Glutamatergic neuron (in vitro differentiated cells): ENCODE measurements around the gene TOR1B. TPM values are rescaled to one million over a fixed set of nuclear protein-coding genes. Genes with fewer than 3 reads are reported as not detected.

ENCODE experiments used
- DNase-seq: peaks from one replicate; pipeline ENCODE4 v3.0.0; 2022
- H3K27ac Mint-ChIP-seq: one replicate; pipeline ENCODE4 v1.8.0; 2020; ENCODE audit warnings: mild to moderate bottlenecking, mixed read lengths, inconsistent platforms; ENCODE audit not compliant: unreplicated experiment
- H3K27me3 Mint-ChIP-seq: one replicate; pipeline ENCODE4 v1.8.0; 2020; ENCODE audit warnings: mild to moderate bottlenecking, moderate library complexity, mixed read lengths, inconsistent platforms; ENCODE audit not compliant: unreplicated experiment
- H3K36me3 Mint-ChIP-seq: one replicate; pipeline ENCODE4 v1.8.0; 2020; ENCODE audit warnings: mild to moderate bottlenecking, mixed read lengths, inconsistent platforms; ENCODE audit not compliant: unreplicated experiment
- H3K4me1 Mint-ChIP-seq: one replicate; pipeline ENCODE4 v1.8.0; 2020; ENCODE audit warnings: mild to moderate bottlenecking, low read depth, mixed read lengths, inconsistent platforms; ENCODE audit not compliant: unreplicated experiment
- H3K4me3 Mint-ChIP-seq: one replicate; pipeline ENCODE4 v1.8.0; 2020; ENCODE audit warnings: mild to moderate bottlenecking, mixed read lengths, inconsistent platforms; ENCODE audit not compliant: unreplicated experiment
- H3K9me3 Mint-ChIP-seq: one replicate; pipeline ENCODE4 v1.8.0; 2020; ENCODE audit warnings: mild to moderate bottlenecking, moderate library complexity, mixed read lengths, inconsistent platforms; ENCODE audit not compliant: unreplicated experiment
- CTCF ChIP-seq: fragments of 200-600 bp; sonication (generic); IDR thresholded peaks from one replicate; pipeline ENCODE4 v1.5.0; 2021; ENCODE audit not compliant: partially characterized antibody, unreplicated experiment
- total RNA-seq: library from RNA; stranded (reverse); fragmentation: NEBNext Ultra II Directional; extraction: Animal tissue kit (Norgen Biotek cat#: 25700); gene quantifications from one replicate; pipeline ENCODE4 v1.2.1, GENCODE V29; 2021; ENCODE audit not compliant: unreplicated experiment

The TOR1B gene
- total RNA-seq, 1 donor from 2014 or later: 33.5 TPM

GRCh38 chr9:129858167-129858962 is 55.4 kb downstream of the TOR1B start:
- peaks cover 3% of the 10 kb centered on the region for H3K9me3 Mint-ChIP-seq
- H3K27ac Mint-ChIP-seq: peak overlapping the region; percentile 22
- no peak for TF ChIP-seq CTCF
- DNase-seq: no peak
- peaks cover 26% of the 10 kb centered on the region for H3K4me1 Mint-ChIP-seq
- peaks cover 13% of the 10 kb centered on the region for H3K36me3 Mint-ChIP-seq
- no peak overlapping the region for H3K4me3 Mint-ChIP-seq
- H3K27me3 Mint-ChIP-seq: no peaks in the 10 kb centered on the region

Other genes with a start within 250 kb of the TOR1B start
- 0.56 TPM for gene C9orf50, start 182.1 kb upstream of the TOR1B start, total RNA-seq
- gene NTMT1, start 177.0 kb upstream of the TOR1B start, total RNA-seq: 62.6 TPM
- gene ASB6, start 161.0 kb upstream of the TOR1B start, total RNA-seq: 25.4 TPM
- 2.3 TPM for gene PRRX2, start 137.5 kb upstream of the TOR1B start, total RNA-seq
- 1.0 TPM for gene PTGES, start 50.1 kb upstream of the TOR1B start, total RNA-seq
- gene TOR1A, start 21.0 kb downstream of the TOR1B start, total RNA-seq: 42.3 TPM
- gene C9orf78, start 32.1 kb downstream of the TOR1B start, total RNA-seq: 46.1 TPM
- 93.5 TPM for gene USP20, start 32.3 kb downstream of the TOR1B start, total RNA-seq
- 80.4 TPM for gene FNBP1, start 240.0 kb downstream of the TOR1B start, total RNA-seq